Stimulated activated CD8-positive, alpha-beta memory T cell treated with anti-CD3 and anti-CD28 coated beads, Interleukin-4, amount 100 ng/mL, for 1 hour (primary cell): ENCODE measurements around the gene TRMT44.
"Not testable (repeated sequence)": the region's sequence is repeated elsewhere in the genome, so short reads cannot be mapped to it uniquely, and the experiment has no call there.

ENCODE experiments used
- DNase-seq, 2 donors: peaks; one replicate each; pipeline ENCODE4 v3.0.0-alpha.2; 2020; ENCODE audit warnings: low read depth in 2 of 2, low spot score in 1 of 2

Gene TRMT44

DNA sequence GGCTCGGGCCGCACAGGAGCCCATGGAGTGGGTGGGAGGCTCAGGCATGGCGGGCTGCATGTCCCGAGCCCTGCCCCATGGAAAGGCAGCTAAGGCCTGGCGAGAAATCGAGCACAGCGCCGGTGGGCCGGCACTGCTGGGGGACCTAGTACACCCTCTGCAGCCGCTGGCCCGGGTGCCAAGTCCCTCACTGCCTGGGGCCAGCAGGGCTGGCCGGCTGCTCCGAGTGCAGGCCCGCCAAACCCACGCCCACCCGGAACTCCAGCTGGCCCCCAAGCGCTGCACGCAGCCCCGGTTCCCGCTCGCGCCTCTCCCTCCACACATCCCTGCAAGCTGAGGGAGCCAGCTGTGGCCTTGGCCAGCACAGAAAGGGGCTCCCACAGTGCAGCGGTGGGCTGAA lies 50.9 kb downstream of the TRMT44 start:
- DNase-seq = not testable (repeated sequence)

DNA sequence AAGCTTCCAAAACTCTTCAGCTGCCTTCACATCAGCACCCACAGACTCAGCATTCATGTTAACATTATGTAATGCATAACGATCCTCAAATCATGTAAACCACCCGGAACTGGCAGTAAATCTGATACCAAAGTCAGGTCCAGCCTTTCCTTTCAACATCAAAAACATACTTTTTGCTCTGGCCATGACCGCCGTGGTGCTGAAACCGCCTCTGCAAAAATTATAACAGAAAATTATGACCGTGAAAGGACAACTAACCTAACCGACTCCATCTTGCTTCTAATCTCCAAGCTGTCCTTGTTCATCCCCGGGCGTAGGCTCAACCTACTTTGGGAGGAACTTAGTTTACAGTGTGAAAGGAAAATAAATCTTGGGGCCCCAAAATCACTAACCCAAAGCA lies 51.6 kb downstream of the TRMT44 start:
- no peak for DNase-seq

DNA sequence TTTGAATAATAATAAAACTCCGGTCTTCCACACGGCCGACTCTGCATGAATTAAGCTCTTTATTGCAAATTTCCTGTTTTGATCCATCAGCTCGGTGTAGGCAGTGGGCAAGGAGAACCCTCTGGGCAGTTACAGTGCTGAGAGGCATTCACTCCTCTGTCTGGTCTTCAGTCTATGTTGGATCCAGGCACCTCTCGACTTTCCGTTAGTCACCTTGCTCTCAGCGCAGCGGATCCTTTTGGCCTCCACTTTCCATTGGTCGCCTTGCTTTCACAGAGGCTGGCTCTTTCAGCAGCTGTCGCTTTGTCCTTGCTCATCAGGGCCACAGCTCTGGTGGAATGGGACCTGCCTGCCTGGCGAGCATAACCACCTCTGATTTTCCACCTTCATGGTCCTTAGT lies 52.9 kb downstream of the TRMT44 start:
- DNase-seq = no peak

DNA sequence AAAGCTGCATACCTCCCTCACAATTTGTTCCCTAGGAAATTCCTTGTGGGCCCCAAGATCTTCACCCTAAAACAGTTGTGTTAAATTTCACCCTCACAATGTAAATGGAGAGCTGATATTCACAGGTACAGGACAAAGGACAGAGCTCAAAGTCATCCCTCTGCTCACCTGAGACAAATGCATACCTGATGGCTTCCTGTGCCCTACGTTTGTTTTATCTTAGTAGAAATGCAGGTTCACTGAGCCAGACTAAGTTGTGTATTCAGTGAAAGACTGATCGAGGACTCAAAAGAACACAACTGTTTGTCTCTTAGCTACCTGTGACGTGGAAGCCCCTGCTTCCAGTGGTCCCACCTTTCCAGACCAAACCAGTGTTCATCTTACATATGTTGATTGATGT lies 53.6 kb downstream of the TRMT44 start:
- no peak for DNase-seq

DNA sequence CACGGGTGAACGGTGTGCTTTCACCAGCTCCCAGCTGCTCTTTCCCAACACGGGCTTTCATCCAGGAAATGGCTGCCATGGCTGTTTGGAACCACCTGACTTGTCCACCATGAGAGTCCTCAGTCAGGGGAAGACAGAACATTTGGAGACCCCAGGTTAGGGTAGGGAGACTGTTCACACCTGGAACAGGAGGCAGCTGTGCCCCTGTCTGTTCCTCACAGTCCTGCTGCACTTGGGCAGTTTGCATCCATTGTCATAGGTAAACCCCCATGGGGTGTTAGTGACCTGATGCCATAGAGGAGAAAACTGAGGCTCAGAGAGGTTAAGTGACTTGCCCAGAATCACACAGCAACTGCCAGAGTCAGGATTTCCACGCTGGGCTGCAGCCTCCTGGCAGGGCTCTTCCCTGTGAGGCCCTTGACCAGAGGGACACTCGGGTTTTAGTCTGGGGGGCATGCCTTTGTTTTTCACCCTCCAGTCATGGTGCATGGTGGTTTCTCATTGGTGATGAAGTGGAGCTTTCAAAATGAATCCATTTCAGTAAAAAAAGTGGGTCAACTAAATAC lies 54.5 kb downstream of the TRMT44 start:
- no peak for DNase-seq

DNA sequence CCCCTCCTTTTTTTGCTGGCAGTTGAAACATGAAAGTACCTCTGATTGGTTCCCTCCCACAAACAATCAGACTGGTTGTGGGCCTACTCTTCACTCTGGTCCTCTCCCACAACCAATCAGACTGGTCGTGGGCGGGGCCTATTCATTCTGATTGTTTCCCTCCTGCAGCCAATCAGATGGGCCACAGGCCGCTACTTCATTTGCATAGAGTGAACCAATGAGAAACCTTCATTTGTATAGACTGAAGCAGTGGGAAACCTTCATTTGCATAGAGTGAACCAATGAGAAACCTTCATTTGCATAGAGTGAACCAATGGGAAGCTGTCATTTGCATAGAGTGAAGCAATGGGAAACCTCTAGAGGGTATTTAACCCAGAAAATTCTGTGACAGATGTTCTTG lies 55.2 kb downstream of the TRMT44 start:
- no peak for DNase-seq

DNA sequence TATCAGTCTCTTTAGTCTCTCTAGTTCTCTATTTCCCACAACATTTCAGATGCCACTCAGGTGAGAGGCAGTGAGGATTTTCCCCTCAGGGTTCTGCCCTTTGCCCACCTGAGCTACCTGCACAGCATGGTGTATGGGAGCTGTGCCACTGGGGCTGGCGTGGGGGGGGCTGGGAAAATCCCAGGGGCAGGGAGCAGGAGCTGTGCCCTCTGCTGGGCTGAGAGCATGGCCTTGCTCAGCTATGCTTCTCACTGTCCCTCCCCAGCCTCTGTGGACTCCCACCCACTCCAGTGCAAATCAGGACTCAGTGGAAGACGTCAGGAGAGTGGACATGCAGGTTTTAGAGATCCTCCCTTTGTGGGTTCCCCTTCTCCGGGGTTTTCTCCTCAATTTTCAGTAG lies 57.2 kb downstream of the TRMT44 start:
- DNase-seq = no peak

DNA sequence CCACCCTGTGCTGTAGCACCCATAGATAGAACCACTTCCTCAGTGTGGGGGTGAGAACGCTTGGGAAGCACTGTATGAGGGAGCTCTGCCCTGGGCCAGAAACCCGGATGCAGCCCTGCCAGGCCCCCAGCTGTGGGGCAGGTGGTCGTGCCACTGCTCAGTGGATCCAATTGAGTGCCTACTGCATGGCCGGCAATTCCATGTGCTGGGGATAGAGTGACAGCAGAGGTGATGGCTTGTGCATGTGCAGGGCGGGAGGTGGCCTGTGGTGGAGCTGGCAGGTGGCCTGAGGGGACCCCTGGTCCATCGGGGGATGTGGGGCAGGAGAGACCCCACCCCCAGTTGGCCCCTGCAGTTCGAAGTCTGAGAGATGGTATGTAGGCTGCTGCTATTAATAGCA lies 60.4 kb downstream of the TRMT44 start:
- no peak for DNase-seq

DNA sequence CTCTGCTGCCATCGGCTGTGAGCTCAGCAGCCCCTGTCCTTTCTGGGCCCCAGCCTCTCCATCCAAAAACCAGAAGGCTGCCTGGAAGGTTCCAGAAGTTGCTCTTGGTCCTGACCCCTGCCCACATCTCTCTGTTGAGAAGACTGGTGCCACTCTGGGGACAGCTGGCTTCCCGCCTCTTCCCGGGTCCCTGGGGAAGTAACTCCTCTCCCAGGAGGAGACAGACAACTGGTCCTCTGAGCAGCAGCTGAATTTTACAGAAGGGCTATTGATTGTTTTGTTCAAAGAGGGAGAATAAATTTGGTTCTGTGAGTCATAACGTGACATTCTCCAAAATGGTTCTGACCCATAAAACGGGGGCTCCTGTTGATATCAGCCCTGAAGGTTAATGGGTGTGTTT lies 61.2 kb downstream of the TRMT44 start:
- no peak for DNase-seq

DNA sequence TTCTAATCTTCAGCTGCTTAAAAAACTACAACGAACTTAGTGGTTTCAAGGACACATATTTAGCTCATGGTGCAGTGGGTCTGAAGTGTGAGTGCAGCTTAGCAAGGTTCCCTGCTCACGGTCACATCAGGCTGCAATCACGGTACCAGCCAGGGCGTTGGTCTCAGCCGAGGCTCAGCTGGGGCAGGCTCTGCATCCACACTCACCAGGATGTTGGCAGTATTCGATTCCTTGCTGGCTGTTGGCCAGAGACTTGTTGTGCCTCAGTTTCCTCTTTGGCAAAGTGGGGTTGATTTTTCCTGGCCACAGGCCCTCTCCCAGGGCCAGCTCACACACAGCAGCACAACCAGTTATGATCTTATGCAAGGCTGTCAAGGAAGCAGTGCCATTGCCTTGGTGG lies 61.8 kb downstream of the TRMT44 start:
- no peak for DNase-seq

DNA sequence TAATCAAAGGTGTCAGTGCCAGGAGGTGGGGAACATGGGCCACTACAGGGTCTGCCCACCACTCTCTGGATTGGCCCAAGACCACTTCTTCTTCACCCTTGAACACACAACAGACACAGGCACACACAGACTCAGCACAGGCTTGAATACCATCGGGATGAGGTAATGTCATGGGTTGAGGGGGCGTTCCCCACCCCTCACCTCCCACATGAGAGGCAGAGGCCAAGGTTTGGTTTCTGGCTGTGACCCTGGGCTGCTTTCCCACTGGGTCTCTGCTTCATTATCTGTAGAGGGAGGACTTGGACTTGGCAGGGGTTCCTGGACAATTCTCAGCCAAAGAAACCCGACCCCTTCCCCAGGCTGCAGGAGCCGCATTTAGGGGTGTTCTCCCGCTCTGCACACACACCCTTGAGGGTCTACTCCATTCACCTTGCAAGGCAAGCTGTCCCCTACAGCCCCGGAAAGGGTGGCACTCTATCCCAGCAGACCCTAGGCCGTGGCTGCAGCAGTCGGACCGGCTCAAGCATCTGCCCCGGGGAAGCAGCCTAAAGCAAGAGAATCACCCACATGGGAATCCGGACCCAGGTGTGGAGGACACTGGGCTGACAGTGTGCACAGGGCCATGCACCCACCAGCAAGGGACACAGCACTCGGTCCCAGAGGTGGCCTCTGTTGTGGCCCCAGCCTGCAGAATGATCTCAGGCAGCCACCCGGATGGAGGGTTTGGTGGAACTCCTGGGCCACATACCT lies 62.4 kb downstream of the TRMT44 start:
- DNase-seq = no peak

DNA sequence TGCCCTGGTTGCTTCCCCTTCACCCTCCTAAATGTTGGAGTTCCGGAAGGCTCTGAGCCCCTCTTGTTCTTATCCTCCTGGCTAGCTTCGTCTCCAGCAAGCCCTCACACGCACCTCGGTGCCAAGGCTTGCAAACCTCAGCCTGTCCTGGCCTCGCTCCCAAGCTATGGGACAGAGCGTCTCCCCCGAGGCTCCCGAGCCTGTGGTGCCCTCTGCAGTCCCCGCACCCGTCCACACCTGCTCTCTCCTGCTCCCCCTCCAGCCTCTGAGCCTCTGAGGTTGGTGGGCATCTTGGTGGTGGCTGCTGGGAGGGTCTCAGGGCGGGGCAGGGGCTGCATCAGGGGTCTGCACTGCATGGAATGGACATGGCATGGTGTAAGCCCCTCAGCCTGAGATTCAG lies 63.2 kb downstream of the TRMT44 start:
- DNase-seq = no peak

DNA sequence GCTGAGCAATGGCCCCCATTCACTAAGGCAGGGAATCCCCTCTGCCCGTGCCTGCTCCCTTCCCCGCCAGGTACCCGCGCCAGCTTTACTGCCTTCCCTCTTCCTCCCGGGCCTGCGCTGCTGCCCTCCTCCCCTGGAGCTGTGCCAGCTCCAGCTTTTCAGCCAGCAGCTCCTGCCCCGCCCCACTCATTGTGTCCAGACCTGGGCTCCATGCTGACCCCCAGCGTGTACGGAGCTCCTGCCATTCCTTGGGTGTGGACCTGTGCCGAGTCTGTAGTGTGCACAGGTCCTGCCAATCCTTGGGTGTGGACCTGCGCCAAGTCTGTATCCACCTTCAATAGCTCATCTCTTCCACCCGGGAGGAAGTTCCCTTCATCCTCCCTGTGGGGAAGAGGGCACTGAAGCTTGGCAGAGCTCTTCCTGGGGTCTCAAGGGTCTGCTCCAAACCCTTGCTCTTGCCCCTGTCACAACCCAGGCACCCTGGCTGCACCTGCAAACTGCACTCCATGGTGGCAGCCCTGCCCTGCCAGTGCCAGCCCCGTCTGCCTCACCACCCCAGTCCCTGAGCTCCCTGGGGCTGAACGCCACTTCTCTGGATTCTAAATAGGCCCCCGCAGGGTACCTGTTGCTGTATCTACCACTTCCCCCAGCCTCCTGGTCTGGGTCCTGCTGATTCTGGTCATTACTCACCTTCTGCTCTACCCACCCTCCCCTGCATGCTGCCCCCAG lies 63.9 kb downstream of the TRMT44 start:
- DNase-seq = no peak

DNA sequence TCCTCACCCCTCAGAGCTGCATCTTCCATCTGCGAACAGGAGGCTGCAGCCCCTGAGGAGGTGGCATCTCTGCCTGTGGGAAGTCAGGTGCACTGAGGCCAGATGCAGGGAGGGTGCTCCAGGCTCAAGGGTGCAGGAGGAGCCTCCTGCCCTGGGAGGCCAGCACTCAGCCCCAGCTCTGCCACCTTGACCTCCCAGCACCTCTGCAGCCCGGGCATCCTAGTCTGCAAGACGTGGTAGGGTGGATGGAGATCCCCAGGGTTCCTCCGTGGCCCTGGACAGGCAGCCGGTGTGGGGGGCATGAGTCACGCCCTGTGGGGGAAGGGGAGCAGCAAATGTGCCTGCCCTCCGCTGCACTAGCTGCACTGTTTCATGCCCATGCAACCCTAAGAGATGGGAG lies 64.7 kb downstream of the TRMT44 start:
- no peak for DNase-seq

DNA sequence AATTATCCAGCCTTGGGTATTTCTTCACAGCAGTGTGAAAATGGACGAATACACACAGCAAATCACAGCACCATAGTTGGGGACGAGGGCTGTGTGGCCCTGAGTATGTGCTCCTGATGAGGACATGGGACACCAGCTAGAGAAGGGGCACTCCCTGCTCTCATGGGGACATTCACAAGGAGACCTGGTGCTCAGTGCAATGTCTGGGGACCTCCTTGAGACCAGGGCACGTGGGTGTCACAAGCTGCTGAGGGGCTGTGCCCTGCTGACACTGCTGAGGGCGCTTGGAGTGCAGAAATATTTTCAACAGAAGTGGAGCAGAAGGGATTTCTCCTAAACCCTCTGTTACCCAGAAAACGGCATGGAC lies 65.4 kb downstream of the TRMT44 start:
- no peak for DNase-seq

DNA sequence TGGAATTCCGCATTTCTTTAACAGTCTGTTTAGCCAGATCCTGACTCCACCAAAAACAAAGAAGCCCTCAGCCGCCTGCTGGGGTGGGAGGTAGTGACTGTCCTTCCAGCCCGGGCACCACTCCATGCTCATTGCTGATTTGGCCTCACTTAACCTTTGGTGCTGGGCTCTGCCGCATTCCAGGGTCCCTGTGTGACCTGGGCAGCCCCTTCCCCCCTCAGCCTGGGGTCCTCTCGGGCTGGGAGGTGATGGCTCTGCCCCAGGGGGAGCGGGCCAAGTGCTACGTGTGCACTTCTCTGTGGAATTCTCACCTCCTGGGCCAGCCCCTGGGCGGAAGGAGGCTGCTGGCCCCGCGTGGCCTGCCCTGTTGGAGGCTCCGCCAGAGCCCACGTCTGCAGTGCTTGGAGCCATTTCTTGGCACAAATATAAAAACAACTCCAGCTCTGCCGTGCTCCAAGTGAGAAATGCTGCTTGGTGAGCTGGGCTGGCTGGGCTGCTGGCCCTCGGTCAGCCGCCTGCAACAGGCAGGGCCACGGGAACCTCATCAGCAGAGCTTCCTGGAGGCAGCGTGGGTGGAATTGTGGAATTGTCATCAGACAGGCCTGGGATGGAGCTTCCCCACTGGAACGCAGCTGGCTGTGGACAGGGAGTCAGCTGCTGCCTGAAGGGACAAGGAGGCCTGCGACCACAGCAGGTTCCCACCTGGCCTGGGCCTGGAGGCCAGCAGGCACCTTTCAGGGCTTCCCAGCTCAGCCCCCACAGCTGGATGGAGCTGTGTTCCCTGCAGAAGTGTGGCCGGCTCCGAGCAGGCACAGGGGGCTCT lies 66.0 kb downstream of the TRMT44 start:
- DNase-seq = no peak

DNA sequence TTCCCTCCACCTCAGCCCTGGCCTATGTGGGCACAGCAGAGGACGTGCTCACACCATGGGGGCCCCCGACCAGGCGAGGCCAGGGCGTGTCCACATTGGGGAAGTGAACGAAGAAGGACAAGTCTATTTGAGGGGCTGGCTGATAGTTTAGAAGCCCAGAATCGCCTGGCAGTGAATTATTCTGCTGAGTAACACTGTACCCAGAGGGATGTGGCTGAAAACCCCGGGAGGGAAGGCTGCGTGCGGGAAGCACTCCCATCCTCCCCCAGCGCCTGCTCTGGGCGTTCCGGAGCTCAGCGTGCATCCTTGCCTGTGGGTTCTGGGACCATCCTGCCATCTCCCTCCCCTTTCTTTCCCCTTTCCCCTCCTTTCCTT lies 66.6 kb downstream of the TRMT44 start:
- no peak for DNase-seq

DNA sequence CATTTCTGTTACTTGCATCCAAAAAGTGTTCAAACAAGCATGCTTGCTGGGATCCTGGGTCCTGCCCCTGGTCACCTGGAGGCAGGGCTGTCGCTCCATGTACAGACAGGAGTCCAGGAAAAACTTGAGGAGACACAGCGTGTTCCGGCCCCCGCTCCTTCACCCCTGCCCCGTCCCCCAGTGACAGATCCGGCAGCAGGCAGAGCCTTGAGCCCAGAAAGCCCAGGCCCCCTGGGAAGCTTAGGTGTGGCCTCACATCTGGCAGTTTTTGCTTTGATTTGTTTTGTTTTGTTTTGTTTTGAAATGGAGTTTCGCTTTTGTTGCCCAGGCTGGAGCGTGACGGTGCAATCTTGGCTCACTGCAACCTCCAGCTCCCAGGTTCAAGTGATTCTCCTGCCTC lies 67.0 kb downstream of the TRMT44 start:
- DNase-seq = no peak

DNA sequence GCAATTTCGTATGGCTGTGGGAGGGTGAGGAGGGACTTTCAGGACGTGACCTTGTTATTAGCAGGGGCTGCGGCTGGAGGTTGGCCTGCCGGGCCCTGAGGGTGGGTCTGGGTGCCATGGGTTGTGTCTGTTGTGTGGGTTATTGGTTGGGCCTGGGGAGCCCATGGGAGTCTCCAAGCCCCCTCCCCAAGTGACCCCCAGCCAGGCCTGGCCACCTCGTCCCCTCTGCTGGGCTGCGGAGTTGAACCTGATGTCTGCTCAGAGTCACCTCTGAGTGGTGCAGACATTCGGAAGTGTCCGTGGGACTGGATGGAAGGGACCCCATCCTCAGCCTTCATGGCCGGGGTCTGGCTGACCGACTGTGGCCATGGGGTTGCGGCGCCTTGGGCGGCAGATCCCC lies 67.7 kb downstream of the TRMT44 start:
- no peak for DNase-seq

DNA sequence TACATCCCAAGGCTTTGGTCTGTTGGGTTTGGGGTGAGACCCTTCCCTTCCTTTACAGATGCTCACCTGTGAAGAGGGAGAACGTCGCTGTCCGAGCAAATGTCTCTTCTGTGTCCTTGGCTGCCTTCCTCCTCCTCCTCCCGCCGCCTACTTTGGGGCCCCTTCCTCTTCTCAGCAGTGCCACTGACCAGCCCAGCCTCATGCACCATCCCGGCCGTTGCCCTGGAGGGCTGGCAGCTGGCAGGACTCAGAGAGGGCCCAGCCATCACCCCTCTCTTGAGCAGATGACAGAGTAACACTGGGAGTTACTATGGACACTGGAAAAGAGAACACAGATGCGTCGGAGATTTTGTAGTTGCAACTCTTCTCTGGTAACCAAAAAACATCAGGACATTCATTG lies 68.2 kb downstream of the TRMT44 start:
- DNase-seq = no peak

DNA sequence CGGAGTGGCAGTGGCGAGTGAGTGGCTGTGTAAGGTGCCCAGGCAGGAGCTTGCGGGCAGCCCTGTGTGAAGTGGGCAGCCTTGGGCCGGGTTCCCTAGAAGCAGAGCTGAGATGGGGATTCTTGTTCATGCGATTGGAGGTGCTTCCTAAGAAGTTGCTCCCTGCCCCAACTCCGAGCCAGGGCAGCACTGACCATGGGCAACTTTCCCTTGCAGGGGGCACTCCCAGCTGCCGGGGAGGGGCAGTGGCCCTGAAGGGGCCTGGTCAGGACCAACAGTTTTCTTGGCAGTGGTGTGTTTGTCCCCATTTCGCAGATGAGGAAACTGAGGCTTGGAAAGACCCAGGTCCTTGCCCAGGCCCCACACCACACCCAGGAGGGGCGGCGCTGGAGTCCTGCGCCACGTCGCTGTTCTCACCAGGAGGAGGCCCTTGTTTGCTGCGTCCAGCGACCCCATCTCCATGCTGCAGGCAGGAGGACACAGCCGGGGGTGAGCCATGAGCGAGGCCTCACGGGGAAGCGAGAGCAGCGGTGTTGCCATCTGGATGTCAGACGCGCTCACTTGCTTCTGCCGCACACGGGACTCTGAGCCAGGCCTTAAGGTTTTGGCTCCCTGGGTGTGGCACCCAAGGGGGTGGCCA lies 68.9 kb downstream of the TRMT44 start:
- DNase-seq = no peak
